Measurements from ENCODE around the gene MUS81.

Gene MUS81

GRCh38 chr11:65861533-65862183, 1.4 kb downstream of the MUS81 start:
- DNase-seq, result no peak

GRCh38 chr11:65862191-65862735, 2.0 kb downstream of the MUS81 start:
- DNase-seq, result no peak

DNA sequence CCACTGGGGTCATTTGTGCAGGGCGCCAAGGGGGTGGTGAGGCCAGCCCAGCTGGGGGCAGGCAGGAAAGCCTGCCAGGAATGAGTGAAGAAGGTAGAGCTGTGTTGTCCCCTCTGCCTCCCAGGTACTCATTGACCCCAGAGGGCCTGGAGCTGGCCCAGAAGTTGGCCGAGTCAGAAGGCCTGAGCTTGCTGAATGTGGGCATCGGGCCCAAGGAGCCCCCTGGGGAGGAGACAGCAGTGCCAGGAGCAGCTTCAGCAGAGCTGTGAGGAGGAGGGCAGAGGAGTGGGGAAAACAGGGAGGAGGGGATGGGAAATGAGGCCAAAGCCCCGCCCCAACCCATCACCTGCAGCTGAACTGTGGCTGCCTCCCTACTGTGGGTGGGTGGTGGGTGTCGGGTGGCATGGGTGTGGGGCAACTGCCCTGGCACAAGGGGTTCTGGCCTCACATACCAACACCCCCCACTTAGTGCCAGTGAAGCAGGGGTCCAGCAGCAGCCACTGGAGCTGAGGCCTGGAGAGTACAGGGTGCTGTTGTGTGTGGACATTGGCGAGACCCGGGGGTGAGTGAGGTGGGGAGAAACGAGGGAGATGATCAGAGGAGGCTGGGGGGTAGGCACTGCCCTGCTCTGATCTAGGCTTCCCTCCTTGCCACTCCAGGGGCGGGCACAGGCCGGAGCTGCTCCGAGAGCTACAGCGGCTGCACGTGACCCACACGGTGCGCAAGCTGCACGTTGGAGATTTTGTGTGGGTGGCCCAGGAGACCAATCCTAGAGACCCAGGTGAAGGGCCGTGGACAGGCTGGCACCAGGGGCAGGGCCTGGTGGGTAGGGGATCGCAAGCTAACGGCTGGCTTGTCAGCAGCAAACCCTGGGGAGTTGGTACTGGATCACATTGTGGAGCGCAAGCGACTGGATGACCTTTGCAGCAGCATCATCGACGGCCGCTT, 3.0 kb downstream of the MUS81 start:
- no peak for DNase-seq

GRCh38 chr11:65863889-65864705, 3.9 kb downstream of the MUS81 start:
- DNase-seq, result no peak

DNA sequence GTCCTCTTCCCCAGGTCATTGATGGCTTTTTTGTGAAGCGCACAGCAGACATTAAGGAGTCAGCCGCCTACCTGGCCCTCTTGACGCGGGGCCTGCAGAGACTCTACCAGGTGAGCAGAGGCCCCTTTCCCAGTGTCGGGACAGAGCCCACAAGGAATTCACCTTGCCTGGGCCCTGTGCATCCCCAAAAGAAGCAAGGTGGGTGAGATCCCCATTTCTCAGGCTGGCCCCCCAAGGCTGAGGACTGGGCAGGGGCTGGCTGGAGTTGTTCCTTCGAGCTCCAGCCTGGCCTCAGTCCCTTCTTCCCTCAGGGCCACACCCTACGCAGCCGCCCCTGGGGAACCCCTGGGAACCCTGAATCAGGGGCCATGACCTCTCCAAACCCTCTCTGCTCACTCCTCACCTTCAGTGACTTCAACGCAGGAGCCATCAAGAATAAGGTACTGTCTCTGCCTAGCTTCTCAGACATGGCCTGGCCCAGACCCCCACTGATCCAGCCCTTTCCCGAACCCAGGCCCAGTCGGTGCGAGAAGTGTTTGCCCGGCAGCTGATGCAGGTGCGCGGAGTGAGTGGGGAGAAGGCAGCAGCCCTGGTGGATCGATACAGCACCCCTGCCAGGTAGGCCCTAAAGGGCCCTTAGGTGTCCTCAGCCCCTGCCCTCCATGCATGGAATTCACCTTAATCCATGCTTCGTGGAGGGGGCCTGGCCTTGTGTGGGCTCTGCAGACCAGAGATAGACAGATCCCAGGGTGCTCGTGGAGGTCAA, 4.7 kb downstream of the MUS81 start:
- DNase-seq, result no peak

DNA sequence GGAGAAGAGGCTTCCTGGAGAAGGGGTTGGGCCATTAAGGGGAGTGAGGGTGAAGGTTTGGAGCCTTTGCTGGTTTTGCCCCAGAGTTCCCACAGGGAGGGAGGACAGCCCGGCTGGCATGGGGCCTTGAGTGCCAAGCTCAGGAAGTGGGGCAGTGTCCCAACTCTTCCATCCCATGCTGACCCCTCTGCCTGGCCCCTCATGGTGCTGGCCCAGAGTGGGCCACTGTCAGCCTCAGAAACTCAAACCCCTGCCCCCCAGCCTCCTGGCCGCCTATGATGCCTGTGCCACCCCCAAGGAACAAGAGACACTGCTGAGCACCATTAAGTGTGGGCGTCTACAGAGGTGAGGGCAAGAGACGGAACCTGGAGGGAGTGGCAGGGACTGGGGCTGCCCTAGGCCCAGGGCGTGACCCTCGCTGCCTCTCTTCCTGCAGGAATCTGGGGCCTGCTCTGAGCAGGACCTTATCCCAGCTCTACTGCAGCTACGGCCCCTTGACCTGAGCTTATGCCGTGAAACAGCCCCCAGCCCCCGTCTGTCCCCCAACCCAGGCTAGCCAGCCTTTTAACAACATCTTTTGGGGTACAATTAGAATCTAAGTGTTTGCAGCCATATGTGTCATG, 5.4 kb downstream of the MUS81 start:
- DNase-seq, result no peak

DNA sequence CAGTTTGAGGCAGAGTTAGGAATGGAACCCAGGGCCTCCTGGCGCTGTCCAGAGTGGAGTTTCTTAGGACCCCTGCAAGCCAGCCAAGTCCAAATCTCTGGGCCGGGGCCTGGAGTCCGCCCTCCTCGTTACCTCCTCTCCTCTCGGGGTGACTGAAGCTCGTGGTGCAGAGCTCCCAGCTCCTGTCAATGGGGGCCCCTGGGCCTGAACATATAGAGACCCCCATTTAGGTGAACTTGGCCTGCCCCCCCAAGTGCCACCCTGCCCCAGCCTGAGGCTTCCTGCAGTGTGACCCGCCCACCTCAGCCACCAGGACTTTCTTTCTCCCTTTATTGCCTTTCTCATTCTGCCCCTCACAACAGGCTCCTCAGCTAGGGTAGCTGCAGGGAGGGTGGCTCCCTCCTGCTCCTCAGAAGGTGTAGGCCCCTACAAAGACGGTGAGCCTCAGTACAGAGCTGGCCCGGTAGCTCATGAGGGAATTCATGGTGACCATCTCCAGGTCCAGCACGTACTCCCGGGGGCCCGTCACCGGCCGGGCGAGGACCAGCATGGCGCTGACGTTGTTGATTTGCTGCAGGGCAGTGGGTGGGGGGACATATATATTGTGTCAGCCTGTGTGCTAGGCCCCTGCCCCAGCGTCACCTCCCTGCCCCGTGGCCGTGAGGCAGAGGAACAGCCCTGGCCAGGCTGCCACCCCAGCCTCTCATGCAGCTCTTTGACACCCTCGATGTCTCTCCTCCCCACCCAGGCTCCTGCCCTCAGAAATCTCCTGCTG, 6.5 kb downstream of the MUS81 start:
- no peak for DNase-seq

GRCh38 chr11:65867284-65868071, 7.2 kb downstream of the MUS81 start:
- no peak for DNase-seq

GRCh38 chr11:65868076-65868667, 7.9 kb downstream of the MUS81 start:
- no peak for DNase-seq

DNA sequence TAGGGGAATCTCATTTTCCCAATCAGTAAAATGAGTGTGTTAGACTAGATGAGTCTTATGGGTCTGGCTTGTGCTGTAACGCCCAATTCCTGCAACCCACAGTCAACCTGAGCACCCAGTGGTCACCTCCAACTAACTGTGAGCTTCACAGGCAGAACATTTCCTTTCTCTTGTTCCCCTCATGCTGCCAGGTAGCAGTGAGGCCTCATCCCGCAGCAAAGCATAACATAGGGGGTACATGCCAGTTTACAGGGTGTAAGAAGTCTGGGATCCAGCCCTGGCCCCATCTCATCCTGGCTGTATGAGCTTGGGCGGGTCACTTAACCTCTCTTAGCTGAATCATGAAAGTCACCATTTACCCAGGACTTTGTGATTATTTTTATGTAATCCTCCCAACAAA, 8.7 kb downstream of the MUS81 start:
- DNase-seq, result no peak

GRCh38 chr11:65869643-65870306, 9.5 kb downstream of the MUS81 start:
- no peak for DNase-seq

DNA sequence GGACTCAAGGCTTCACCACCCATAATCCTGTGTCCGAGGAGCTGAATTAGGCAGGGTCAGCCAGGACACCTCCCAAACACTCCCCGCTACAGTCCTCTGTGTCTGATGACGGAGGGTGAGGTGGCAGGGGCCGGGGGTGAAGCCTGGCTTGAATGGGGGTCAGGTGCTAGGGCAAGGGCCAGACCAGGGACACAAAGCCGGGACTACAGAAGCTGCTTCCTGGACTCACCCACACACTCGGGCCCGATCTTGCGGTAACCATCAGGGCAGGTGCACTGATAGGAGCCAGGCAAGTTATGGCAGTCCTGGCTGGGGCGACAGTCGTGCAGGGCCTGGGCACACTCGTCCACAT, 10.1 kb downstream of the MUS81 start:
- DNase-seq, result no peak

DNA sequence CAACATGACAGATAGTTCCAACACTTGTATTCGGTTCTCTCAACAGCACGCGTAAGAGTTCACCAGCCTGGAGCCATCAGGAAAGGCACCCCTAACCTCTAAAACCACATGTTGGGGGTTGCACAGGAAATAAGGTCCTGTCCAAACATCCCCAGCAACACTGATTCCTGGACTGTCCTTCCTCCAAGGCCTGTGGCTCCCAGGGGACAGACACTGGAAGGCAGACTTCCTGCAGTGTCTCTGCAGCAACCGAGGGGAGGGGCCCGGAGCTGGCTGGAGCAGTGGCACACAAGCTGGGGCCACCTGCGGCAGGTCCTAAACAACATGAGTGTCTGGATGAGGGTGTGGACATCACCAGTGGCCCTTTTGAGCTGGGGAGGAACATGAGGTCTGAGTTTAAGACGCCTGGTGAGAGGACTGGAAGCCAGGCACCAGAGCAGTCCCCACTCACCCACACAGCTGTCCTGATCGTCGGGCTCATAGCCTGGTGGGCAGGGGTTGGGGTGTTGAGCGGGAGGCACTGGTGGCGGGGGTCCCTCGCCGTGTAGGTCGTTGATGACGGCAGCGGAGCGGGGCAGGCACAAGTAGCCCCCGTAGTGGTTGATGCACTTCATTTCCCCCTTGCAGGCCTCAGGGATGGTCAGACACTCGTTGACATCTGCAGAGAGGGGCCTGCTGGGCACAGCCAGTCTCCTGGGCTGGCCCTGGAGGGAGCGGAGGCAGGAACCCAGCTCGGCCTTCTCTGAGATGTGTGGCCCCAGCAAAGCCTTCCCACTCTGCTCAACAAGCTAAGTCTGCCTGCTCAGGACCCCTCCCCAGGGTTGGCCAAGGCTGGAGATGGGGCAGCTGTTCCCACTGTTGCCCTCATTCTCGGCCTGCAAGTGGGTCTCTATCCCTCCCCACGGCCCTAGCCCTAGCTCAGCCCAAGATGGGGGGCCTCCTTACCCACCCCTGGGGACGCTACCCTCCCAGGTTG, 10.8 kb downstream of the MUS81 start:
- DNase-seq, result peak; percentile 8 to 37

GRCh38 chr11:65871811-65872548, 11.7 kb downstream of the MUS81 start:
- DNase-seq, result no peak

DNA sequence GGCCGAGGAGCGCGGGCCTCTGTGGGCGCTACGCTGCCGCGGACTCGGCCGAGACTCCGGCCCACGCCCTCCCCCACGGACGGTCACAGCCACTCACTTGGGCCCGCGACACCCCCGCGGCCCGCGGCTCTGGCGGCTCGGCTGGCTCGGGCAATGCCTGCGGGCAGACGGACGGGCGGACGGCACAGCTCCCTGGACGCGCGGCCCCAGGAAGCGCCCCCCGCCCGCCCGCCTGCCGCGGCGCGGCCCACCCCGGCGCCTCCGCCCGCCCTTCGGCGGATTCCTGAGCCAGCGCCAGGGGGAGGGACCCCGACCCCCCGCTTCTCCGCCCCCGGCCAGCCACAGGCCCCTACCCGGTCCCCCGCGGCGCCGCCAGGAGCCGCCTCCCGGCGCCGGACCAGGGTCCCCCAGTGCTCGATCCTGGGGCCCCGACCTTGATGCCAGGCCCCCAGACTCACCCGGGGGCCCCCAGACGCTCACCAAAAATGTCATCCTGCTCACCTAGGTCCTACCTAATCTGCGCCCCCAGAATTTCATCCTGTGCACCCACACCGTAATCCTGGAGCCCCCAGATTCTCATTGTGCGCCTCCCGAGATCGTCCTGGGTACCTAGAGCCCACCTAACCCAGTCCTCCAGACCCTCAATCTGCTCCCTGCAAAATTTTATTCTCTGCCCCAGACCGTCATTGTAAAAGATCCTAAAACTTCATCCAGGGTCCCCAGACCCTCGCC, 12.5 kb downstream of the MUS81 start, which contains the start of gene EFEMP2:
Gene EFEMP2 (minus strand): TSS at position 215 of the 732 bp plus-strand sequence. CDS start 446 bp downstream, outside the sequence.
- no peak for DNase-seq

Measured in NCI-H187 (cell line).